MV-4-11 (cell line): ENCODE measurements around the gene AGK.

Experiments used
- DNase-seq: peaks from one replicate; lab custom pipeline; 2025; lab: John Stamatoyannopoulos, UW

The AGK gene

GRCh38 chr7:141648276-141649114 lies 97.3 kb downstream of the AGK start:
- DNase-seq = no peak

GRCh38 chr7:141649137-141649864 lies 98.1 kb downstream of the AGK start:
- no peak for DNase-seq

- DNase-seq = peak; percentile 61
Measured at GRCh38 chr7:141649865-141650634, 98.8 kb downstream of the AGK start.

GRCh38 chr7:141651417-141651816 lies 100.2 kb downstream of the AGK start:
- no peak for DNase-seq

DNA sequence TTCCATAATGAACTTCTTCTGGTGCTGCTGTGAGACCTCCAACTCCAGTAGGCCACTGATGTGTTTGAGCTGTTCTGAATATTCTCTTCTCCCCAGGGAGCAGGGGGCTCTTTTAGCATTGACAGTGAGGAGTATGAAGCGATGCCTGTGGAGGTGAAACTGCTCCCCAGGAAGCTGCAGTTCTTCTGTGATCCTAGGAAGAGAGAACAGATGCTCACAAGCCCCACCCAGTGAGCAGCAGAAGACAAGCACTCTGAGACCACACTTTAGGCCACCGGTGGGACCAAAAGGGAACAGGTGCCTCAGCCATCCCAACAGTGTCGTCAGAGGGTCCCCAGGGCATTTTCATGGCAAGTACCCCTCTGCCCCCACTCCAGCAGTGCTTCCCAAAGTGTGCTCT lies 101.5 kb downstream of the AGK start:
- DNase-seq = no peak

DNA sequence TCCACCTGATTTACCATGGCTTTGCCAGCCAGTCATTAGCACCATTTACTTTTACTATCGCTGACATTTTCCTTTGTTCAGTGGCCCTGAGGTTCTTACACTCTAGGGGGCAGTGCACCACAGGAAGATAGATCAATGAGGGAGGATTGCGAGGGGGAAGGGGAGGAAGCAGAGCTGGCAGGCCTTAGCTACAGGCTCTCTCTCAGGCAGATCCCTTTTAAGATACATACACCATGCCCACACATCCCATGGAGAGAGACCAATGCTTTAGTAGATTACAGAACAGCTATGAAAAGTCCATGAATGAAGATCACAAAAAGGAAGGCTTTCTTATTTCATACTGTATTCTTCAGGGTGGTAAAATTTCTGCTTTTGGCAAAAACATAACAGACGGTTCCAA lies 103.3 kb downstream of the AGK start:
- peak; percentile 77 for DNase-seq

- no peak for DNase-seq
Measured at GRCh38 chr7:141659501-141659900, 108.3 kb downstream of the AGK start.

GRCh38 chr7:141660259-141660658 lies 109.0 kb downstream of the AGK start:
- DNase-seq = peak; percentile 94

DNA sequence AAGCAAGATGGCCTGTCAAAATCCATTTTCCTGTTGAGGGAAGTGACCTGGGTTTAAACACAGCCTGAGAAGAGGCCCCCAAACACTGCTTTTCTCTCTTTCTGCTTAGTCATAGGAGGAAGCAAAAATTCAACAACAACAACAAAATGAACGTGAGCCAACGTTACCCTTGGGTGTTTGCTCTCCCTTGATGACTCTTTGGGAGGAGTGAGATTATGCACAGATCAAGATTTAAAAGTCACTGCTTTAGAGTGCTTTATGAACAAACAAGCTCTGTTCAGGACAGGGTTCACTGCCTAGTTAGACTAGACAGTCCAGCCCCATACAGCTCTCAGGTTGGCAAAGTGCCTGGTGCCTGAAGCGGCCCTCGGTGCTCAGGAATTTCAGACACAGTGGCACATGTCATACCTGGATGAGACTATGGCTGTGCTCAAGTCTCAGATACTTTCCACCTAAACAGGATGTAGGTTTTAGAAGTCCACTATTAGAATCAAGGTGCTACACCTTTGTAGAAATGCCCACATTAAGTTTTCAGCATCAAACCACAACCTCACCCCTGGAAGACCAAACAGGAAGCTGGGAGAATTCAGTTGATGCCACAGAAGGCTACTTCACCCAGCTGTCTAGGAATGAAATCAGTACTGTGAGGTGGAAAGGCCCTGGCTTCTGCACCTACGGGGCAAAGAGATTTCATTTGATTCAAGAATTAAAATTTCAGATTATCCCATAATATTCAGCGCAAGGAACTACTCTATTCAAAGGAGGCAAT lies 112.1 kb downstream of the AGK start:
- peak; percentile 82 for DNase-seq

DNA sequence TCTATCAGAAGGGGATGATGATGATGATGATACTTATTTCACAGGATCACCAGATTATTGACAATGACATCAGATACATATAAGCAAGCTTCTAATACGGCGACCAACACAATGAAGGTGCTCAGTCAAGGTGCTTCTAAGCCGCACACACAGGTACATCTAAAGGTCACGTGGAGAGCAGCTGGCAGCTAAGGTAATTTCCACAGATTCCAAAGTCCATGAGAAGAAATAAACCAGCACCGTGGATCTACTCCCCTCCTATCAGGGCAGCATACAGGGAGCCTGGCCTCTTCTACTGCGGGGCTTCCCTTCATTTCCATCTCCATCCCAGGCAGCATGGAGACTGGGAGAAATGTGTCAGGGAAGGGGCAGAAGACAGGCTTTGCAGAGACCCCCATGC lies 113.2 kb downstream of the AGK start:
- no peak for DNase-seq

- DNase-seq = no peak
Measured at GRCh38 chr7:141665208-141666035, 114.2 kb downstream of the AGK start.

DNA sequence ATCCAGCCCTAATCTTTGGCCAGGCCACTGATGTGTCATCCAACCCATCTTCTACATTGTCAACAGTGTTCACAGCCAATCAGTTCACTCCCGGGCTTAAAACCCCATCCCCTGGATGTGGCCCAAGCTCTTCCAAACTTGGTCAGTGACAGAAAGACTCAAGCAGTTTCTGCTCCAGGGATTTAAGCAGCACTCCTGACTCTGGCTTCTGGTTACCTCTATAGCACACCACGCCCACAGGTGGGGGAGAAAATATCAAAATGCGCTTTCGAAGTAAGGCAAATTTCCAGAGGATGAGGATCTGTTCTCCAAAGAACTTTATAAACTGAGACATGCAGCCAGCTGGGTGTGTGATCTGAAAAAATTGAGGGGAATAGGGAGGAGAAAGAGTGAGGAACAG lies 114.9 kb downstream of the AGK start:
- no peak for DNase-seq

DNA sequence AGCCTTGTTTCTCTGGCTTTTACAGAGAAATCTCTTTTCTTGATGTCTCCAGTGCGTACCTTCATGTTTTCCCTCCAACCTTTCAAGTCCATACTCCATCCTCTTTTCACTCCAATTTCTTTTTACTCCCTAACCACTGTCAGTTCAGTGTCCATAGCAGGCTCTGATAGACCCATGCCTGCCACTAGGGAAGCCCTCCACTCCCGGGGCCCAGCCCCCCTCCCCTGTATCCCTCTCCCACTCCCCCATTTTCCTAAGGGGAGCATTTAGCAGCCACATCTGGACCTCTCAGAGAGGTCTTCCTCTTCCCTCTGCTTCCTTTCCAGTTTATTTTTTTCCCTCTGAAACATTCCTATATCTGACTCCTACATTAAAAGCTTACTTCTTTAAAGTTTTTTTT lies 117.6 kb downstream of the AGK start:
- DNase-seq = no peak

DNA sequence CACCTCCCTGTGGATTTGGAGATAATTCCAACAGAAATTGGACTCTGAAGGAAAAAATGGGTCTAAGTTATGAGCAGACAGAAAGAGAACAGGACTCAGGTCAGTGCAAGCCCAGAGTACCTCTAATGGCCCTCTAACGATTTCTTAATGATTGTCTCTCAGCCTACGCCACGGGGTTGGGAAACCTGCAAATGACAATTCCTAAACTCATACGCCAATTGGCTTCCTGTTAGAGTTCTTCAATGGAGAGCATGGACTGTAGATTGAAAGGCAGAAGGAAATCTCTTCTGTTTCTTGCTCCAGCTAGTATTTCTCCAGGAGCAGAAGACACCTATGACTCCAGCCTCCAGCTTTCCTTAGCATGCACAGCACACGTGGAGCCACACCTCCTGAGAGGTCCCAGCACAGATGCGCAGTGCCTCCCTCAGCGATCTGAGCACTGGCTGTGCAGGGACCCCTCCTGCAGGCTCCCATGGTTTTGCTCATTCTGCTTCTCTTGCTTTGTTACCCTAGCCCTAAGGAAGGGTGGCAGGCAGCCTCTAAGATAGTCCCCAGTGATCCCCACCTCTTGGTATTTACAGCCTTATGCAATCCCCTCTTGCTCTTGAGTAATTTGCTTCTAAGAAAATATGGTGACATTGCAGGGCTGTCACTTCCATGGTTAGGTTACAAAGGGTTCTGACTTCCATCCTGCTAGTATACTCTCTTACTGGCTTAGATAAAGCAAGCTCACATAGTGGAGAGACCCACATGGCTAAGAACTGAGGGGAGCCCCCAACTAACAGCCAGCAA lies 120.7 kb downstream of the AGK start:
- DNase-seq = peak; percentile 92

- no peak for DNase-seq
Measured at GRCh38 chr7:141673346-141673745, 122.1 kb downstream of the AGK start.

DNA sequence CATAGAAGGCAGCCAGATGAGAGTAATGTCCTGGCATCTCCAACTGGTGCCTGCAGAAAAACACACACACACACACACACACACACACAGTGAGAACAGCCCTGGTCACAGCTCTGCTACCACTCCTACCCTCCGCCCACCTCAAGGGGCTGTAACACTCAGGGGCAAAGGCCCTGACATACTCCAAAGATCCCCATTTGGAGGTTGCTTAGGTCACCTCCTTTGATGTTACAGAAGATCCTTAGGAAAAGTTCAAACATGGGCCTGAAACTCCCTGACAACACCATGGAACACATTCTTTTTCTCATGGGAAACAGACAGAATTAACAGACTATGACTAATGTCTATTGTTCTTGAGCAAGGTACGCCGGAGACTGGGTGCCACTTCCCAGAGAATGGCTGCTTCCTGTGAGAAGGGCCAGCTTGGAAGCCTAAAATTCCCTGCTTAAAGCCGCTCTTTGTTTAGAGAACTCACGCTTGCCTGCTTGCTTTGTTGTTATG lies 123.0 kb downstream of the AGK start:
- DNase-seq = no peak

GRCh38 chr7:141674702-141675101 lies 123.5 kb downstream of the AGK start:
- no peak for DNase-seq

DNA sequence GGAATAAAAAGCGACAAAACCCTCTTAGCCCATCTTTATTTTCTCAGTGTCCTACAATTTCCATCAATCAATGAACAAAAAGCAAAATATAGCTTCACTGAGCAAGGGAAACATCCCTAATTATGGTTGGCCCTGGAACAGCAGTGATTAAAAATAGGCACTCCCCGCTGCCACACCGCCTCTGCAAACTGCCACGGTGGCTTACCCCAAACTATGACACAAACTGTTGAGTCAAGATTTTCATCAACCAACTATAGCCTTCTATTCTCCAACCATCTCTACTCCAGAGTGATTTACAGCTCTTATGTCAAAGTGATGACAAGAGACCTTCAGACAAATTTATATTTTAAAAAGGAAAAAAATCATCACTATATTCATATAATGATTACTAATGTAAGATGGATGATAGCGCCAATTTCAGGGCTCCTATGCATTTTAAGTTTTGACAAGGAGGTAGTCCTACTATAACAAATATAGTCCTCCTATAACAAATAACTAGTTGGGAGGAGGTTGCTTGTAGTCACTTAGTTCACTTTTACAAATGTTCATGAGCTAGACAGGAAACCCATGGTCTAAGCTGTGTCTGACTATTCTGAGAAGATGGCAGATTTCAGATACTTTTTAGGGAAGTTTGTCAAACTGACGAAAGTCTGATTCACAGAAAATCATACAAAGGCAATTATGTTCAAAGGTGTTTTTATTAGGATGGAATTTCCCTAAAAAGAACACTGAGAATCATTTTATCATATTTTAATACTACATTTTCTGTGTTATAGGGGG lies 124.4 kb downstream of the AGK start:
- DNase-seq = peak; percentile 84

GRCh38 chr7:141676618-141677017 lies 125.4 kb downstream of the AGK start:
- DNase-seq = no peak
